Erythroblast (primary cell): ENCODE data around the gene RAD18.

Experiments
- GATA1 ChIP-seq: IDR thresholded peaks from 2 replicates; pipeline ENCODE4 v1.6.1; 2011; ENCODE audit warnings: low read depth, mild to moderate bottlenecking, control low read depth, low read length, moderate library complexity
- POLR2A ChIP-seq: IDR thresholded peaks from 2 replicates; pipeline ENCODE4 v1.6.1; 2011; ENCODE audit warnings: mild to moderate bottlenecking, low read length

DNA sequence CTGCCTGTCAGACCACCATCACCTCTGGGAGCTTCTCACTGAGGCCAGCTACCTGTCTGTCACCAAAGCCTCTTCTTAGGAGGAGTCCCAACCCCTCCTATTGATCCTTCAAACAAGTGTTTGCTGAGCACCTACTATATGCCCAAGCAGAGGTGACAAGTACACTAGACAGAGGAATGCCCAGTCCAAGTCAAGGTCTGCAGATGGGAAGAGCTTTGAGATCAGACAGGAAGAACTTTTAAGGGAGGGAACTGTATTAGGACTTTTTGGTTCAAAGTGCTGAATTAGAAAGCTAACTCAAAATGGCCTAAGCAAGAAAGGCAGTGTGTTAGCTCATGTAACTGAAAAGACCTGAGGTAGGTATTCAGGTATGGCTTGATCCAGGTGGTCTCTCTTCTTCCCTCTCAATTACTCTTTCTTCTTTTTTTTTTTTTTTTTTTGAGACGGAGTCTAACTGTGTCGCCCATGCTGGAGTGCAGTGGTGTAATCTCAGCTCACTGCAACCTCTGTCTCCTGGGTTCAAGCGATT lies 3.6 kb upstream of the RAD18 start:
- TF ChIP-seq POLR2A (no peak), GATA1 (no peak)
